GM18951 (cell line): ENCODE results near the gene RFXANK.

ENCODE experiments used
- POLR2A ChIP-seq: IDR thresholded peaks from 4 replicates; pipeline ENCODE4 v1.6.1; 2011; ENCODE audit warnings: mild to moderate bottlenecking; ENCODE audit not compliant: insufficient read length, insufficient read depth; ENCODE audit errors: extremely low read depth
- in situ Hi-C: fragments of 300-500 bp; cut with MboI; formaldehyde crosslinking; loops from one replicate; pipeline ENCODE4 v1.12.0; 2022; ENCODE audit warnings: low sequenced_read_pairs, mixed read lengths, inconsistent platforms; ENCODE audit not compliant: unreplicated experiment

RFXANK gene

GRCh38 chr19:19223060-19223459 lies 31.0 kb downstream of the RFXANK start:
- in situ Hi-C loops: no loop called here

GRCh38 chr19:19223636-19224035 lies 31.6 kb downstream of the RFXANK start:
- in situ Hi-C loops: no loop called here
- TF ChIP-seq POLR2A: no peak

More at GRCh38 chr19:19223060-19223459, 31.0 kb downstream of the RFXANK start:
- no peak for TF ChIP-seq POLR2A

GRCh38 chr19:19224150-19224851 lies 32.2 kb downstream of the RFXANK start:
- in situ Hi-C loops: no loop called here
- TF ChIP-seq POLR2A: no peak

GRCh38 chr19:19224852-19225494 lies 32.9 kb downstream of the RFXANK start:
- no peak for TF ChIP-seq POLR2A
- in situ Hi-C loops: no loop called here

- in situ Hi-C loops: no loop called here
- no peak for TF ChIP-seq POLR2A
Measured at GRCh38 chr19:19226204-19226603, 34.1 kb downstream of the RFXANK start.

GRCh38 chr19:19226663-19227062 lies 34.6 kb downstream of the RFXANK start:
- no peak for TF ChIP-seq POLR2A
- in situ Hi-C loops: no loop called here

GRCh38 chr19:19227217-19227616 lies 35.2 kb downstream of the RFXANK start:
- TF ChIP-seq POLR2A: no peak
- in situ Hi-C loops: no loop called here

GRCh38 chr19:19229701-19230100 lies 37.6 kb downstream of the RFXANK start:
- in situ Hi-C loops: no loop called here
- TF ChIP-seq POLR2A: no peak

- TF ChIP-seq POLR2A: no peak
- in situ Hi-C loops: no loop called here
Measured at GRCh38 chr19:19230999-19231398, 38.9 kb downstream of the RFXANK start.

- in situ Hi-C loops: no loop called here
- no peak for TF ChIP-seq POLR2A
Measured at GRCh38 chr19:19232261-19232721, 40.2 kb downstream of the RFXANK start.

GRCh38 chr19:19234220-19234816 lies 42.3 kb downstream of the RFXANK start:
- TF ChIP-seq POLR2A: no peak
- in situ Hi-C loops: no loop called here

- in situ Hi-C loops: no loop called here
- TF ChIP-seq POLR2A: no peak
Measured at GRCh38 chr19:19236173-19236572, 44.1 kb downstream of the RFXANK start.

GRCh38 chr19:19238126-19238894 lies 46.3 kb downstream of the RFXANK start:
- TF ChIP-seq POLR2A: no peak
- in situ Hi-C loops: no loop called here
